GM13976 (cell line): ENCODE results near the gene KCNG3.

Experiments used
- DNase-seq: peaks from one replicate; pipeline ENCODE4 v3.0.0; 2012; ENCODE audit warnings: low spot score
- in situ Hi-C: fragments of 300-500 bp; cut with MboI; formaldehyde crosslinking; loops from one replicate; pipeline ENCODE4 v1.12.0; 2022; ENCODE audit warnings: low sequenced_read_pairs, mixed read lengths, inconsistent platforms; ENCODE audit not compliant: unreplicated experiment
- TF ChIP-seq, protein P1 (sequence below): IDR thresholded peaks from 2 replicates; pipeline ENCODE4 v1.5.1; 2012; ENCODE audit warnings: borderline replicate concordance, mild to moderate bottlenecking; ENCODE audit not compliant: insufficient read depth; ENCODE audit errors: extremely low read depth, missing control alignments, control extremely low read depth

Gene KCNG3, protein sequence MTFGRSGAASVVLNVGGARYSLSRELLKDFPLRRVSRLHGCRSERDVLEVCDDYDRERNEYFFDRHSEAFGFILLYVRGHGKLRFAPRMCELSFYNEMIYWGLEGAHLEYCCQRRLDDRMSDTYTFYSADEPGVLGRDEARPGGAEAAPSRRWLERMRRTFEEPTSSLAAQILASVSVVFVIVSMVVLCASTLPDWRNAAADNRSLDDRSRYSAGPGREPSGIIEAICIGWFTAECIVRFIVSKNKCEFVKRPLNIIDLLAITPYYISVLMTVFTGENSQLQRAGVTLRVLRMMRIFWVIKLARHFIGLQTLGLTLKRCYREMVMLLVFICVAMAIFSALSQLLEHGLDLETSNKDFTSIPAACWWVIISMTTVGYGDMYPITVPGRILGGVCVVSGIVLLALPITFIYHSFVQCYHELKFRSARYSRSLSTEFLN

DNA sequence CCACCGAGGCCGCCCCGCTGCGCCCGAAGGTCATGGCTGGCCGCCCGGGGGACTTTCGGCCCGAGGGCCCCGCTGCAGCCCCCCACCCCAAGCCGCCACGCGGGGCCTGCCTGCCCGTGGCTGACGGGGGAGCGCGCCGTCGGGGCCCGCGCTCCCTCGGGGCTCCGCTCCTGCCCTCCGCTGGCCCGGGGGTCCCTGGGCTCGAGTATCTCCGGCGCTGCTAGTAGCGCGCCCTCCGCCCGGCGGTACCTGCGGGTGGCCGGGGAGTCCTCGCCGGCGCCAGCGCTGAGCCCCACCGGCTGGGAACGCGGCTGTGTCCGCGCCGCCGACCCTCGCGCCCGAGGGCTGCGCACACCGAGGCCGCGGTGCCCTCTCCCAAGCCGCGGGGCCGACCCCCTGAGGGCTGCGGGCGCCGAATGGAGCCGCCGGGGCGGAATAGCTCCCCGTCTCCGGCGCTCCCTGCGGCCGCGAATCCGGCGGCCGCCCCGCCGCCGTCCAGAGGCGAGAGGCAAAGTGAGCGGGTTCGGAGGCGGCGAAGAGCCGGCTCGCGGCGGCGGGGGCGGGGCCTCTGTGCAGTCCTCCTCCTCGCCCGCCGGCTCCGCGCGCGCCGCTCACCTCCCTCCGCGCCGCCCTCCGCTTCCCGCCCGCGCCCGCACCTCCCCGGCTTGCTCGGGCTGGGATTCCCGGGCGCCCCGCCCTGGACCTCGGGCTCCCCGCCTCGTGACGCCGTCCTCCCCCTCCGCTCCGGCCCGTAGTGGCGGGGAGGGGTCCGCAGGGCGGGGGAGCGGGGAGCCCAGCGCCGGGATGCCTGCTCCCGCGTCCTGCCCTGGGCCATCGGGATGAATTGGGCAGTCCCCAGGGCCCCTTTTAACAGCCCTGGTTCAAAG lies at the start of gene KCNG3:
KCNG3 (minus strand) TSS at position 515 of the 887 bp plus-strand sequence; CDS start at position 34, 481 bp downstream.
- TF ChIP-seq, protein P1, sequence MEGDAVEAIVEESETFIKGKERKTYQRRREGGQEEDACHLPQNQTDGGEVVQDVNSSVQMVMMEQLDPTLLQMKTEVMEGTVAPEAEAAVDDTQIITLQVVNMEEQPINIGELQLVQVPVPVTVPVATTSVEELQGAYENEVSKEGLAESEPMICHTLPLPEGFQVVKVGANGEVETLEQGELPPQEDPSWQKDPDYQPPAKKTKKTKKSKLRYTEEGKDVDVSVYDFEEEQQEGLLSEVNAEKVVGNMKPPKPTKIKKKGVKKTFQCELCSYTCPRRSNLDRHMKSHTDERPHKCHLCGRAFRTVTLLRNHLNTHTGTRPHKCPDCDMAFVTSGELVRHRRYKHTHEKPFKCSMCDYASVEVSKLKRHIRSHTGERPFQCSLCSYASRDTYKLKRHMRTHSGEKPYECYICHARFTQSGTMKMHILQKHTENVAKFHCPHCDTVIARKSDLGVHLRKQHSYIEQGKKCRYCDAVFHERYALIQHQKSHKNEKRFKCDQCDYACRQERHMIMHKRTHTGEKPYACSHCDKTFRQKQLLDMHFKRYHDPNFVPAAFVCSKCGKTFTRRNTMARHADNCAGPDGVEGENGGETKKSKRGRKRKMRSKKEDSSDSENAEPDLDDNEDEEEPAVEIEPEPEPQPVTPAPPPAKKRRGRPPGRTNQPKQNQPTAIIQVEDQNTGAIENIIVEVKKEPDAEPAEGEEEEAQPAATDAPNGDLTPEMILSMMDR = no peak
- in situ Hi-C loops = no loop called here
- DNase-seq = peak; percentile 86

- DNase-seq = no peak
- TF ChIP-seq, protein P1 = no peak
- in situ Hi-C loops = no loop called here
Measured at GRCh38 chr2:42542871-42543270, 49.1 kb upstream of the KCNG3 start.

DNA sequence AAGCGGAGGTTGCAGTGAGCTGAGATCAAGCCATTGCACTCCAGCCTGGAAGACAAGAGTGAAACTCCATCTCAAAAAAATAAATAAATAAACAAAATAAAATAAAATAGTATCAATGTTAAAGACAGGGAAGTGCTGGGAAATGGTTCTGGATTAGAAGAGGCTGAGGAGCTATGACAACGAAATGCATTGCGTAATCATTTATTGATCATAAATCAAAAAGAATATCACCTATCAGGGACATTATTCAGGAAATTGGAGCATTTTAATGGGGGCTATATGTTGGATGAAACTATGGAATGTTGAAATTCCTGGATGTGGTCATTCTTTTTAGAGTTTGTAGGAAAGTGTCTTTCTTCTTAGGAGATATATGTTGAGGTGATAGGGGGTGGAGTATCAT lies 43.7 kb upstream of the KCNG3 start:
- in situ Hi-C loops = no loop called here
- DNase-seq = no peak
- TF ChIP-seq, protein P1 = no peak

- TF ChIP-seq, protein P1 = no peak
- in situ Hi-C loops = no loop called here
Measured at GRCh38 chr2:42532397-42532796, 38.6 kb upstream of the KCNG3 start.

DNA sequence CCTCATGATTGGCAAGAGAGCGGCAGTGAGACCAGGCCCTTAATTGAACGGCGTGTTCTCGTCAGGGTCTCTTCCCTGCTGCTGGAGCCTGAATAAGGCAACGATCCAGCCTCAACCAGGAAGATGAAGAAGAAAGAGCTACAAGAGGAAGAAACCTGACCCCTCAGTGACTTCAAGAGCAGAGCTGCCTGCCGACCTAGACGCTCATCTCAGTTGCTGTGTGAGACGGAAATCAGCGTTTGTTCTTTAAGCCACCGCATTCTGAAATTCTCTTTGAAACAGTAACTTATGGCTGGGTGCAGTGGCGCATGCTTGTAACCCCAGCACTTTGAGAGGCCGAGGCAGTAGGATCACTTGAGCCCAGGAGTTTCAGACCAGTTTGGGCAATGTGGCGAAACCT lies 29.6 kb upstream of the KCNG3 start:
- TF ChIP-seq, protein P1 = no peak
- DNase-seq = no peak
- in situ Hi-C loops = no loop called here

More at GRCh38 chr2:42532397-42532796, 38.6 kb upstream of the KCNG3 start:
- DNase-seq = no peak

- TF ChIP-seq, protein P1 = no peak
- in situ Hi-C loops = no loop called here
- DNase-seq = no peak
Measured at GRCh38 chr2:42522035-42522434, 28.3 kb upstream of the KCNG3 start.
